GM13977 (cell line): Measurements from ENCODE around the gene AGBL4.

Experiments used
- DNase-seq: peaks from one replicate; pipeline ENCODE4 v3.0.0; 2012; ENCODE audit warnings: low spot score
- CTCF ChIP-seq: IDR thresholded peaks from 2 replicates; pipeline ENCODE4 v1.5.1; 2012; ENCODE audit warnings: mild to moderate bottlenecking, control low read depth; ENCODE audit not compliant: insufficient read depth; ENCODE audit errors: extremely low read depth, missing control alignments
- in situ Hi-C: fragments of 300-500 bp; cut with MboI; formaldehyde crosslinking; loops from one replicate; pipeline ENCODE4 v1.12.0; 2022; ENCODE audit warnings: low sequenced_read_pairs, low pct_unique_long_range_greater_than_20kb, mixed read lengths, inconsistent platforms; ENCODE audit not compliant: unreplicated experiment

Gene AGBL4

GRCh38 chr1:48591181-48591580 is 1432.6 kb downstream of the AGBL4 start:
- TF ChIP-seq CTCF: no peak
- in situ Hi-C loops: no loop called here
- DNase-seq: no peak

GRCh38 chr1:48588061-48588460 is 1435.7 kb downstream of the AGBL4 start:
- TF ChIP-seq CTCF: no peak
- in situ Hi-C loops: no loop called here
- no peak for DNase-seq

GRCh38 chr1:48582408-48582807 is 1441.3 kb downstream of the AGBL4 start:
- DNase-seq: no peak
- in situ Hi-C loops: no loop called here
- no peak for TF ChIP-seq CTCF

GRCh38 chr1:48581270-48581669 is 1442.5 kb downstream of the AGBL4 start:
- TF ChIP-seq CTCF: no peak
- no peak for DNase-seq
- in situ Hi-C loops: no loop called here

GRCh38 chr1:48576565-48576964 is 1447.2 kb downstream of the AGBL4 start:
- no peak for TF ChIP-seq CTCF
- in situ Hi-C loops: no loop called here
- DNase-seq: no peak

GRCh38 chr1:48572646-48573258 is 1451.0 kb downstream of the AGBL4 start:
- in situ Hi-C loops: no loop called here
- peak; percentile 56 for DNase-seq

More at GRCh38 chr1:48572646-48573258, 1451.0 kb downstream of the AGBL4 start:
- TF ChIP-seq CTCF: peak; percentile 73
